NCI-H446 treated with DMSO at 0.1 percent for 48 hours (cell line): Measurements from ENCODE around the gene GDPD2.
"Not testable (repeated sequence)": the region's sequence is repeated elsewhere in the genome, so short reads cannot be mapped to it uniquely, and the experiment has no call there.

ENCODE experiments used
- DNase-seq: peaks from one replicate; lab custom pipeline; 2025; lab: John Stamatoyannopoulos, UW

The GDPD2 gene, protein sequence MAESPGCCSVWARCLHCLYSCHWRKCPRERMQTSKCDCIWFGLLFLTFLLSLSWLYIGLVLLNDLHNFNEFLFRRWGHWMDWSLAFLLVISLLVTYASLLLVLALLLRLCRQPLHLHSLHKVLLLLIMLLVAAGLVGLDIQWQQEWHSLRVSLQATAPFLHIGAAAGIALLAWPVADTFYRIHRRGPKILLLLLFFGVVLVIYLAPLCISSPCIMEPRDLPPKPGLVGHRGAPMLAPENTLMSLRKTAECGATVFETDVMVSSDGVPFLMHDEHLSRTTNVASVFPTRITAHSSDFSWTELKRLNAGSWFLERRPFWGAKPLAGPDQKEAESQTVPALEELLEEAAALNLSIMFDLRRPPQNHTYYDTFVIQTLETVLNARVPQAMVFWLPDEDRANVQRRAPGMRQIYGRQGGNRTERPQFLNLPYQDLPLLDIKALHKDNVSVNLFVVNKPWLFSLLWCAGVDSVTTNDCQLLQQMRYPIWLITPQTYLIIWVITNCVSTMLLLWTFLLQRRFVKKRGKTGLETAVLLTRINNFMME

DNA sequence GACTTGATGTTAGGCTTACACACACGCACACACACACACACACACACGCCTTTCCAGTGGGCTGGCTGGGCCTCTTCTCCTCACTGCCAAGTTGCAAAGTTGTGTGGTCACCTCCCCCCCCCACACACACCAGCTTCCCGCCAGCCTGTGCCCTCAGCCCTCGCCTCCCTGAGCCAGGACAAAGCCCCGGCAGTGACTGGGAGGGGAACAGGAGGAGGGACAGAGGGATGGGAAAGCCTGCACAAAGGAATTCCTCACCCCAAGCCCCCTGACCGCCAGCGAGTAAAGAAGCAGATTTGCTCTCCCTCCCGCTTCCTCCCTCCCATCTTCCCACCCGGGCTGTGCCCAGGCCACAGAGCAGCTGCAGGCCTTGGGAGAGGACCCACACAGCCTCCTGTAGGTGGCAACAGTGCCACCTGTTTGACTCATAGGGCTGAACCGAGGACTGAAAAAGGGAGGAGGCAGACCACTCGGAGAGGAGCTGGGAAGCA, at the start of gene GDPD2:
TSS of gene GDPD2 (plus strand) at position 464 of the 491 bp plus-strand sequence. CDS start 1,671 bp downstream, outside the sequence.
- no peak for DNase-seq

DNA sequence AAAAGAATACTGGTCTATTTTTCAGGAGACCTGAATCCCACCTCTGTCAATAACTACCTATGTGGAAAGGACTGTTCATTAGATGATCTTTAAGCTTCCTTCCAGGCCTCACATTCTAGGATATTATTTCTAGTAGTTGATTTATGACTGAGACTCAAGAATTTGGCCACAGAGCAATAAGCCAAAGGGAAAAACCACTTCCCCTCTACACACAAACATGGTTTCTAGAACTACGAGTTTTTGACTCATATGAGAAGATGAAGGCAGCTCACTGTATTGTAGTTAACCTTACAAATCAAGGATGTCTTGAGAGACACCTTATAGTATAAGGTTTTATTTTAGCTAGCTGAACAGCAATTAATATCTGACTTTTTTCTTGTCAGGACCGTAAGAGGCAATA, 36.9 kb upstream of the GDPD2 start:
- DNase-seq: no peak

DNA sequence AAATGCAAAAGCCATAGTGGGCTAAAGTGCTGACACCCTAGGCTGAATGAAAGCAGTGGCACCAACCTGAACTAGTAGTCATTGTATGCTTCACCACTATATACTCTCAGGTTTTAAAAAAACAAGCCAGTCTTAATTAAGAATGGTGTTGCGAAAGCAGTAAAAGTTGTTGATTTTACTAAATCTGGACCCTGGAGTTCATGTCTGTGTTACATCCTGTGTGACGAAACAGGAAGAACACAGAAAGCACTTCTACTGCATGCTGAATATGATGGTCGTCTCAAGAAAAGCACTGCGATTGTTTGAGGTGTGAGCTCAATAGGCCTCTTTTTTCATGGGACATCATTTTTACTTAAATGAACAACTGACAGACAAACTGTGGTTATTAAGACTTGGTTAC, 24.2 kb upstream of the GDPD2 start:
- DNase-seq: no peak

DNA sequence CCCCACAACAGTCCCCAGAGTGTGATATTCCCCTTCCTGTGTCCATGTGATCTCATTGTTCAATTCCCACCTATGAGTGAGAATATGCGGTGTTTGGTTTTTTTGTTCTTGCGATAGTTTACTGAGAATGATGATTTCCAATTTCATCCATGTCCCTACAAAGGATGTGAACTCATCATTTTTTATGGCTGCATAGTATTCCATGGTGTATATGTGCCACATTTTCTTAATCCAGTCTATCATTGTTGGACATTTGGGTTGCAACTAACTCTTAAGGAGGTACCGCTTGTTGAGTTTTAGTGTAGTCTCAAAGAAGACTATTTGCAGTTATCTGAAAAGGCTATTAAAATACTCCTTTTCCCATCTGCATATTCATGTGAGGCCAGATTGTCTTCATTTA, 22.9 kb upstream of the GDPD2 start:
- DNase-seq: not testable (repeated sequence)

DNA sequence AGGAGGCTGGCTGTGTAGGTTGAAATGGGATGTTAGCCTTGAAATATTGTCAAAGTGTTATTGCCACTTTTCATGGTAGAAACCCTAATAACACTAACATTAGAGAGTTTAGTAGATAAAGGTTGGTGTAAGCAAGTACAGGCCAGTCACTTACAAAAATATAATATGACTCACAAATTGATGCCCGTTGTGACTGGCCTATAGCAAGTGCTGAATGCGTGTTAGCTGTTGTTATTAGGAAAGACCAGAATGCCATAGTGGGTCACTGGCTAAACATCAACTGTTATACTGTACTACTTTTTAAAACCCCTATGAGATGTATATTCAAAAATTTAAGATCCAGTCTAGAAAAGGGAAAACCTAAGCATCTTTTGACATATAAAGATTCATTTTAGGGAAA, 20.4 kb upstream of the GDPD2 start:
- no peak for DNase-seq

DNA sequence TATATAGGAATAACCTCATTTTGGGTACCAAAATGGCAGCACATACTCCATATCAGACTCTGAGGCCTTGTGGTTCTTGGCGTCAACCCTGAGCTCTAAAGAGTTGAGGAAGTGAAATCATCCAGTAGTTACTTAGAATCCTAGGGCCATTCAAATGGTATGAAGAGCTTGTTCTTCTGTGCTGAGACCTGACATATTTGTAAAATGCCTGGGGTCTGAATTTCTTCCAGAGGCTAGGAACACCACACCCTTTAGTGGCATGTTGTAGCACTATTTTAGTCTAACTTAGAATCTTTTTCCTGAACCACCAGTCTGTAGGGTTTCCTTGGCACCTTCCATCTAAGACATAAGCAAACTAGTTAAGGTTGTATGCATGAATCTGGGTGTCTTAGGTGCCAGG, 18.1 kb upstream of the GDPD2 start:
- no peak for DNase-seq

DNA sequence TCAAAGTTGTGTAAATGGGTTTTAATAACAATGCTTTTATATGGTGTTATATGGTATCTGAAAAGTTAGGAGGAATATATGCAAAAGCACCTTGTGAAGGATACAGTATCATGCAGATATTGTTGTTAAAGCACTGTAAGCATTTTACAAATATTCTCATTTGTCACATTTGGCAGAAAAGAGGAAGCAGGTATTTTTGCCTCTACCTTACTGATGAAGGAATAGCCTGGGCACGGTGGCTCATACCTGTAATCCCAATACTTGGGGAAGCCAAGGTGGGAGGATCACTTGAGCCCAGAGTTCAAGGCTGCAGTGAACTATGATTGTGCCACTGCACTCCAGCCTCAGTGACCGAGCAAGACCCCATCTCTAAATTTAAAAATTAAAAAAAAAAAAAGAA, 12.2 kb upstream of the GDPD2 start:
- no peak for DNase-seq

DNA sequence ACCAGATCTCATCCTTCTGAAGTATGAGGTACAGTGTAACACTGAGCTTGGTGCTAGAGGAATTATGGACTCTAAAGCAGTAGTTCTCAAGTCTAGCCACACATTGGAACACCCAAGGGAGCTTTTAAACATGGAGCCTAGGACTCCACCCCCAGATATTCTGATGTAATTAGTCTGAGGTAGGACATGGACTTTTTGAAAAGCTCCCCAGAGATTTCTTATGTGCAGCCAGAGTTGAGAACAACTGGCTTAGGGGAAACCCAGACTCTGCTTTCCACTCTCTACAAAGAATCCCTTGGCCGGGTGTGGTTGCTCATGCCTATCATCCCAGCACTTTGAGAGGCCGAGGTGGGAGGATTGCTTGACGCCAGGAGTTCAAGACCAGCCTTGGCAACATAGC, 11.6 kb upstream of the GDPD2 start:
- no peak for DNase-seq

DNA sequence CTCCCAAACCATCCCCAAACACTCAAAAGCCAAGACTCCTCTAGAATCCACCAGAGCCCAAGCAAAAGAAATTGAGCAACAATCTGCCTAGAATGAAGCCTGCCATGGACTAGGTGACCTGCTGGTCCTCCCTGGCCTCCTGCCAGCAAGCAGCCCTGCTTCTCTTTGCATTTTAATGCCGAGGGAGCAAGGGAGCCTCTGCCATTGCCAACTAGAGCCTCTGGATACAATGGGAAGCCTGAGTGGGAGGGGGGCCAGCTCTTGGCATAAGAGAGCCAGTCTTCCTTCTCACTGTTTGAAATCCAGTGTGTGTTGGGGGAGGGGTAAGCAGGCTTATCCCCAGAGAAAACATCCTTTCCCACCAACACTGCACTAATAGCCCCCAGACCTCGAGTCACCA, 1.5 kb upstream of the GDPD2 start:
- DNase-seq: no peak

DNA sequence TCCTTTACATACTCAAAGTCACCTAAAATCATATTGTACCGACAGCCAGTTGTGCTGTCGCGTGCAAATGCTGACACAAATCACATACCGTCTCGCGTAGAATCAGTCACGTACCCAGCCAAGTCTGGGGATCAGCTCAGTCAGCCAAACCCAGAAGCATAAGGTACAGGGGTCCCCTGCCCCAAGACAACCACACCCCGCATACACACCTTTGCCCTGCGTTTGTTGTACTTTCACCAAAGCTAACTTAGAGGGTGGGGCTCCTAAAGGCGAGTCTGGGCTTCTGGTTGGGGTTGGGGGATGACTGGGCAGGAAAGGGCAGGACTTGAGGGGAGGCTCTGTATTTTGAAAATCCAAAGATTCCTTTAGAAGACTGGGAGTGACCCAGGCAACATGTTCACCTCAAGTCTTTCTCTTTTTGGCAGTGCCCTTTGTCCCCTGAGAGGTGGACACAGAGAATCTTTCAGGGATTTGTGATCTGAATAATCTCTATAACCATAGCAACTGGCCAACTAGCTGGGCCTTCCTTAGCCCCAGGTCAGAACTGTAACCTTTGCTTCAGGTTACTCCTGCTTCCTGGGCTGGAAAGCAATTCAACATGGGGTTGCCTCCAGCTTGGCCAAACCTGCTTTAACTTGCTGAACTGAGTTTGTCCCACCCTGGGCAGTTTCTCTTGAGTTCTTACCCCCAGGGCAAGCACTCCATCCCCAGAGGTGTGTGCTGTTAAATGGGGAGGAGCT, 992 bp downstream of the GDPD2 start:
- no peak for DNase-seq

DNA sequence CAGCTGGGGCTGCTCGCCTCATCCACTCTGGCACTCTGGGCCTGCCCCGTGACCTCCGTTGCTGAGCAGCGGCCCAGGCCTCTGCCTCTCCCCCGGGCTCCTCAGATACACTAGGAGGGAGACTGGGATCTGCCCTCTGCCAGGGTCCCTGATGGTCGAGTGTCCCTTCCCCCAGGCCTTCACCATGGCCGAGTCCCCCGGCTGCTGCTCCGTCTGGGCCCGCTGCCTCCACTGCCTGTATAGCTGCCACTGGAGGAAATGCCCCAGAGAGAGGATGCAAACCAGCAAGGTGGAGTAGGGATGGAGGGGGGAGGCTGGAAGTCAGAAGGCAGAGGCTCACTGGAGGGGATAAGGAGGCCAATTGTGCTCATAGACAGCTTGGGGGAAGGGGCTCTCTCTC, 1.7 kb downstream of the GDPD2 start:
- DNase-seq: no peak

DNA sequence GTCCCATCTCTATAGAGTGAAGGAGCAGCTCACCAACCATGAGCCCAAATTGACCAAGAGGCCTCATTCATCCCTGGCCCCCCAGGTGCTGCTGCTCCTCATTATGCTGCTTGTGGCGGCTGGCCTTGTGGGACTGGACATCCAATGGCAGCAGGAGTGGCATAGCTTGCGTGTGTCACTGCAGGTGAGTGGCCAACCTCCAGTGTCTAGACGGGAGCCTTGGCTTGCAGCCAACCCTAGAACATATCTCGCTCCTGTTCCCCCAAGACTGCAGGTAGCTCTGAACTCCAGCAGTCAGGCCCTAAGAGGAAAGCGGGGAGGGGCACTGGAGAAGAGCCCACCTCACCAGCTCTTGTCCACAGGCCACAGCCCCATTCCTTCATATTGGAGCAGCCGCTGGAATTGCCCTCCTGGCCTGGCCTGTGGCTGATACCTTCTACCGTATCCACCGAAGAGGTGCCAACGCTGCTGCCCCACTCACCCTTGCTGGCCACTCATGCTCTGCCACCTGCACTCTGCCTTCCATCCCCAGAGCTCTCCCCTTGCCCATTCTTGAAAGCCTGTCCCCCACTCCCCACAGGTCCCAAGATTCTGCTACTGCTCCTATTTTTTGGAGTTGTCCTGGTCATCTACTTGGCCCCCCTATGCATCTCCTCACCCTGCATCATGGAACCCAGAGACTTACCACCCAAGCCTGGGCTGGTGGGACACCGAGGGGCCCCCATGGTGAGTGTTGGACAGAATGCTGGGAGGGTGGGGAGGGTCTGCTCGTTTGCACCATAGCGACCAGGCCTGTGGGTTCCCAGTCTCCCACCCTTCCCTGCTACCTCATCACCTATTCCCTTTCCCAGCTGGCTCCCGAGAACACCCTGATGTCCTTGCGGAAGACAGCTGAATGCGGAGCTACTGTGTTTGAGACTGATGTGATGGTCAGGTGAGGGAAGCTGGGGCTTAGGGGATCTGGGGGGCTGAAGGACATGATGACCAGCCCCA, 3.5 kb downstream of the GDPD2 start:
- DNase-seq: no peak

DNA sequence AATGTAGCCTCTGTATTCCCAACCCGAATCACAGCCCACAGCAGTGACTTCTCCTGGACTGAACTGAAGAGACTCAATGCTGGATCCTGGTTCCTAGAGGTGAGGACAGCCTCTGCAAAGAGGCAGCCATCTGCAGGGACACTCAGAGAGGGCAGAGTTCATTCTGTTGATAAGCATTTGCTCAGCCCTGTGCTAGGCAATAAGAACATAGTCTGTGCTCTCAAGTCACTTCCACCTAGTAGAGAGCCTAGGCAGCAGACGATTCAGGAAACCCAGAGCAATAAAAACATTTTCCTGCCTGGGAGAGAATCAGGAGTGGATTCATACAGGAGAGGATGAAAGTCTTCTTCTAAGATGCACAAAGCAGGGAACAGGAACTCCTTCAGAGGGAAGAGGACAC, 4.3 kb downstream of the GDPD2 start:
- no peak for DNase-seq

DNA sequence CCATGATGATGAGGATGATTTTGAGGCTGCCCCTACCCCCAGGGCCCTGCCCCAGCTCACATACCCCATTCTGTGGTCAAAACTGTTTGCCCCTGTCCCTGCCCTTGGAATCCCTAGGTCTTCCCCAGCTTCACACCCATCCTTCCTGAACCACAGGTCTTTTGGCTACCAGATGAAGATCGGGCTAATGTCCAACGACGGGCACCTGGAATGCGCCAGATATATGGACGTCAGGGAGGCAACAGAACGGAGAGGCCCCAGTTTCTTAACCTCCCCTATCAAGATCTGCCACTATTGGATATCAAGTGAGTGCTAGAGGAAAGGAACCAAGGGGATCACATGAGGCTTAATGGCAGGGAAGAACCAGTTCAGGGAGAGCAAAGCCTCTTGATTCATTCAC, 6.6 kb downstream of the GDPD2 start:
- DNase-seq: no peak

DNA sequence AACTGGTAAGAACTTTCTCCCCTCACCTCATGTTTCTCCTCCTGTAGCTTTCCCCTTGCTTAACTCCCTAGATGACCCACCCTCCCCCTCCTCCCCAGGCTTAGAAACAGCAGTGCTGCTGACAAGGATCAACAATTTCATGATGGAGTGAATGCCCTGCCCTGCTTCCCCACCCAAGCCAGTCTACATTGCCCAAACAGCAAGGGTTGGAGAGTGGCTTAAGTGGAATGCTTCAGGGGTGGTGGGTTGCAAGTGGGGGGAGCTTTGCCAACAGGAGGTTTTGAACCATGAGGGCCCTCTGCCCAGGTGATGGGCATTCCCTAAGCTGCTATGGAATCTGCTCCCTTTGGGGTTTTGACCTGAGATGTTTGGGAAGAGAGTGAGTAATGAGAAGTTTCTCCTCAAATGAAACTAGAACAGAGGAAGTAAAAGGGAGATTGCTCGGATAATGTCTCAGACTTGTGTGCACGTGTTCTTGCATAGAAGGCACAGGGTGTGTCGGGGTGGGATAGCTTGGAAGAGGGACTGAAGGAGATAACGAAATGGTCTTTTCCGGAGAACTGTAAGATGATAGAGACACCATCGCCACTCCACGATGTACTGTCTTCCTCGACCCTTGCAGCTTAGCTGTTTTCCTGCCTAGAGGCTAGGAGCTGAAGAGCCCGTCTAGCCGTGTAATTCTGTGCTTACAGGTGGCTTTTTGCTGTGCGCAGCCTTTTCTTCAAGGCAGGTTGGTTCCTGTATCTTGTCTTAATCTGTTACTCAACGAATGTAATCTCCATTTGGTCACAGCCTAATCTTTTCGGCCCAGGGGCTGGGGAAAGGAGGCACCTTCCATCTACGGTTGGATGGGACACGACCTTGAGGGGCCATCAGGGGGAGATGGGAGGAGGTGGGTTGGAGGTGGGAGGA, 10.1 kb downstream of the GDPD2 start:
- no peak for DNase-seq

DNA sequence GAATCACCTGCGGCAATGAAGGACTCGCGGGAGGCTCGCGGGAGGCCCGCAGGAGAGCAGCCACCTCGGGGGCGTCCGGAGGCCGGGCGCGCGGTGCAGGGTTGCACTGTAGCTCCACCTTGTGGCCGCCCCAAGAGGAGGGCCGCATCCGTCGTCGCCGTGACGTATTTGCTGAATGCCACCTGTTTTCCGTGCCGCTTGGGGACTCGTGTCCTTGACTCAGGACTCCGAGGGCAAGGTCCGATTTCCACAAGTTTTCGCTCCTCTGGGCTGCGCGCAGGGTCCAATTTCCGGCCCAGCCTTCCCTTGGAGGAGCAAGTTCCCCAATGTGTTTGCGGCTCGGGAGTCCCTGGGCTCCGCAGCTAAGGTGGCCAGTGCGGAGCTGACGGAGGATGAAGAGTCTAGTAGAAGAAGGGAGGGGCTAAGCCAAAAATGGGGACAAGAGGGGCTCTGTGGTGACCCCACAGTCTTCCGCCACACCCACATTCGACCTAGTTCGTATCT, 10.8 kb downstream of the GDPD2 start:
- no peak for DNase-seq

DNA sequence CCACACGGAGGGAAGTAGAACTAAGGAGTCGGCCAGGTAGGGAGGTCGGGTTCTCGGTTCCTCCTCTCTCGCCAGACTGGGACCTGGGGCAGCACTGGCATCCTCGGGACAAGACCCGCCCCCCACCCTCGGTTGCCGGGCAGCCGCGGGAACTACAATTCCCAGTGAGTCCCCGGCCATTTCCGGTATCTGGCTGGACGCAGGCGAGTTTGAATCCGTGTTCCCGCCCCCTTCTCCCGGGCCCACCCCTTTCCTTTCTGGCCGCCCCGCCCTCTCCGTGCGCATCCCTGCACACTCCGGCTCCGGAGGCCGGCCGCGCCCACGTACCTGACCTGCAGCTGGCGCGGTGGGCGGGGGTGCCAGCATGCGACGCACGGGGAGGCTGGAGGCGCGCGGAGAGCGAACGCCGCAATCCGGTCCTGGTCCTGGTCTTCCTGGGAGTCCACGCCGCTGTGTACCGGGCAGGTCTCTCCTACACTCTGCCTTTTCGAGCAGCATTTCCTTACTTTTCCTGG, 11.3 kb downstream of the GDPD2 start:
- peak; percentile 55 for DNase-seq

DNA sequence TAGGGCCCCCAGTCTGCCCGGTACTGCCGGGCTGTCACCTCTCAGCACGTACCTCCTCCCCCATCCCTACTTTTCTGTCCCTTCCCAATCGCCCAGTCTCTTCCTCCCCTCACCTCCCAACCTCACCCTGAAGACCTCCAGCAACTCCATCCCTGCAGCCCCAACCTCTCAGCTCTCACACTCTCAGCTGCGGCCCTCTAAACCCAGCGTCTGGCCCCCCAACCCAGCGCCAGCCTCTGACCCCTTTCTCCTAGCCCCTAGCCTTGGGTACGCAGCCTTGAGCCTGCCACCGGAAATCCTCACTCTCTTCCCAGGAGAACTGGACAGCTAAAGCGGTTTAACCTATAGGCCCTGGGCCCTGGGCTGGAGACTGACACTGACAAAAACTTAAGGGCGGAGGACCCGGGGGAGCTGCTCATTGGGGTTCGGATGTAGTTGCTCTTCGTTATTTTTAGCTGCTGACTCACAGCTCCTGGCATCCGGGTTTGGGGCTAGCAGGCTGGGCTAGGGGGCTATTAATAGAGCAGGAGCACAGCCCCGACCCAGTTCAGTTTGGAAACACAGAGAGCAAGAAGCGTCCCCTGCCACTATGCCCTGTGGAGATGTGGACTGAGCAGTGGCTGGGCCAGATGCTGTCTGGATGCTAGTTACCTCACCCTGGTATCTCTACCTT, 11.9 kb downstream of the GDPD2 start:
- no peak for DNase-seq

DNA sequence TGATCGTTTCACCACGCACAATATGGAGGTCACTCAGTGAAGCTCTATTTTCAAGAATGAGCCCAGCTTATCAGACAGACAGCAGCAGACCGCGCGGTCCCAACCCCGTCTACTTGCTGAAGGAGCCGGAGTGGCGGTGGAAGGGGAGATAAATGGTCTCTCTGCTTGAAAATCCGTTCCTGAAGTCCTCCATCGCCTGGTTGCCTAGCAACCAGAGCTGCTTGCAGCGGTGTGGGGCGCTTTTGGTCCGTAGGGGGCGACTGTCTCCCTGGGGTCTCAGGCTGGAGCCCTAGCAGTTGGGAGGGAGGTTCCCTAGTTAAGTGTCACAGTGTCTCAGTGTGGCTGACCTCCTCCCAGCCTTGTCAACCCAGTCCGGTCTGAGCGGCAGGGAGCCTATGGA, 13.2 kb downstream of the GDPD2 start:
- DNase-seq: no peak

DNA sequence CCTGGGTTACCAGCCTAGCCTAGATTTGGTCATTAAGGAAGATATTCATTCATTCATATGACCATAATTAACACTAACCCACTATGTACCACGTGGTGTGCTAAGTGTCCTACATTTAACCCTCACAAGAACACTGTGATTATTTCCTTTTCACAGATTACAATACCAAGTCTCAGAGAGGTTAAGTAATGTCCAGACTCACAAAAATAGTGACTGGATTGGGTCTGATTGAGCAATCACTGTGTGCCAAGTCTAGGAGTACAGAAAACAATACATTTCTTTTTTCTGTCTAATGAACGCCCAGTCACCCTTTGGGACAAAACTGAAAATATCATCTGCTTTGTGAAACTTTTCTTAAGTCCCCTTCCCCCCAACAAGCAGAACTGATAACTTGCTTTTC, 13.9 kb downstream of the GDPD2 start:
- no peak for DNase-seq
